Heart right ventricle (tissue), 16 donors: ENCODE measurements around the gene SETBP1. TPM values are rescaled to one million over a fixed set of nuclear protein-coding genes. Genes with fewer than 3 reads are reported as not detected.

Source experiments
- ATAC-seq, 8 donors: fragments of 200-7000 bp; cut with Tn5 transposase; one replicate each; pipeline ENCODE4 v1.9.1; 2020; ENCODE audit warnings: mild to moderate bottlenecking in 8 of 8, moderate library complexity in 8 of 8, moderate number of reproducible peaks in 1 of 8
- DNase-seq, 2 donors: peaks; one replicate each; pipeline ENCODE4 v3.0.0-alpha.2; 2020
- H3K27ac ChIP-seq, 10 donors: fragments of 200-600 bp; sonication (generic) in 2 of 10; one replicate each; pipeline versions ENCODE4 v1.5.0 to v1.8.0; 2020 to 2022; ENCODE audit warnings: mild to moderate bottlenecking in 3 of 10
- H3K27me3 ChIP-seq, 7 donors: fragments of 200-600 bp; one replicate each; pipeline ENCODE4 v1.8.0; 2021 to 2022; ENCODE audit warnings: mild to moderate bottlenecking in 2 of 7
- H3K36me3 ChIP-seq, 9 donors: fragments of 200-600 bp; sonication (generic) in 1 of 9; one replicate each; pipeline versions ENCODE4 v1.5.0 to v1.8.0; 2020 to 2022; ENCODE audit warnings: mild to moderate bottlenecking in 2 of 9
- H3K4me1 ChIP-seq, 9 donors: fragments of 200-600 bp; sonication (generic) in 1 of 9; one replicate each; pipeline versions ENCODE4 v1.5.0 to v1.8.0; 2020 to 2022; ENCODE audit warnings: mild to moderate bottlenecking in 4 of 9
- H3K4me3 ChIP-seq, 10 donors: fragments of 200-600 bp; sonication (generic) in 2 of 10; one replicate each; pipeline versions ENCODE4 v1.5.0 to v1.8.0; 2020 to 2022; ENCODE audit warnings: mild to moderate bottlenecking in 7 of 10, moderate library complexity in 2 of 10
- H3K9me3 ChIP-seq, 11 donors: fragments of 200-600 bp in 10 of 11; sonication (generic) in 2 of 11; one replicate each; pipeline versions ENCODE4 v1.5.0 to v1.8.0; 2013 to 2022; ENCODE audit warnings: mild to moderate bottlenecking in 2 of 11, control low read depth in 1 of 11, moderate library complexity in 1 of 11
- WGBS, 2 donors: extraction: QIAGEN DNeasy Blood & Tissue Kit; methylation state at CpG; one replicate each; pipeline ENCODE4 v1.1.7; 2013; ENCODE audit warnings: inconsistent platforms in 1 of 2; 5-methylcytosine and 5-hydroxymethylcytosine counted together
- intact Hi-C, 10 donors: fragments of 100-400 bp; cut with DNase I; formaldehyde crosslinking; loops; one replicate each; pipeline versions ENCODE4 v1.11.1 to v1.14.2; 2022
- polyA plus RNA-seq, 2 donors: library from polyadenylated mRNA; stranded (reverse); fragments of 200-250 nt; gene quantifications; one replicate each; pipeline ENCODE4 v1.2.3, GENCODE V29; 2013
- total RNA-seq, 10 donors: library from RNA; stranded (reverse); fragmentation: NEBNext Ultra II Directional in 3 of 10; extraction: Animal tissue kit (Norgen Biotek cat#: 25700) in 3 of 10; gene quantifications; one replicate each; pipeline versions ENCODE4 v1.2.1 to v1.2.4, GENCODE V29; 2021 to 2023
- TF ChIP-seq, protein P1 (sequence below), 9 donors: fragments of 200-600 bp; sonication (generic) in 2 of 9; IDR thresholded peaks; one replicate each; pipeline versions ENCODE4 v1.5.0 to v1.8.0; 2021 to 2022; ENCODE audit warnings: antibody characterized with exemption in 9 of 9, mild to moderate bottlenecking in 5 of 9, moderate library complexity in 1 of 9
- donor health status: Arrhythmogenic right ventricular cardiomyopathy.
- donor health status: ischemic (EF 13 %, LVEDD 7.1; RV severe dilation, severe dysfunction).
- donor health status: healthy with polysubstance abuse.
- donor health status: DM: no; HTN: yes; CAD: no.
- donor health status: DM: no; HTN: no; CAD: no.
- donor health status: ischemic (EF 25% LVEDD 6.9; RV normal size, moderate dysfunction).
- donor health status: ischemic (EF 25% LVEDD 5.7; RV mildly dilated, moderate dysfunction).
- donor health status: healthy.
- donor health status: DM: yes; HTN: yes; CAD: no.
- donor health status: Ischemic cardiomyopathy.
- donor health status: ischemic (EF 35%, LVEDD 5.7; RV mildly dilated, moderate dysfunction).
- donor health status: nonischemic (EF 11% LVEDD 7.7; RV severe dilation, severe dysfunction).
- donor health status: DM: yes; HTN: yes; CAD: no.
- donor health status: PGD.
- donor health status: ischemic (EF 29% LVEDD 5.4; RV normal size, mild dysfunction).
- donor health status: nonischemic (EF 23%, LVEDD 6.1; RV moderate dilation, normal function).

SETBP1 gene
- total and polyA plus RNA-seq, 12 donors, result 0.71 to 12.2 (median 6.1) TPM

DNA sequence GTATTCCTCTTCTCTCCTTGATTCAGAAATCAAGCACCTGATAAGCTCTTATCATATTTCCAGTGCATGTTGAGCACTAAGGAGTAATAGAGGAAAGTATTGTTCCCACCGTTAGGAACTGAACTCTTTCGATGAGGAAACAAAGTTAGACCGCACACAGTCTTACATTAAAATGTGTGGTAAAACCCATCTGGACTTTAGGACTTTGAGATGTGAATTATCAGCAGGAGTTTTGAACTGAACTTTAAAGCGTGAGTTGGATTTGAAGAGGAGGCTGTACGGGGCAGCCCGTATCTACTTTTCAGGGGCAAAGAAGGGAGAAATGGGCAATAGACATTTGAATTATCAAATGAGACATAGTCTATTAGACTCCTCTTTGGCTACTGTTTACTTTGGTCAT is 134.4 kb downstream of the SETBP1 start:
- Histone ChIP-seq H3K9me3 (no peaks in the 10 kb centered on the region), H3K4me3 (no peak overlapping the region), H3K27ac (no peak overlapping the region), H3K36me3 (no peaks in the 10 kb centered on the region), H3K4me1 (peaks cover 0 to 18% (median 0%) of the 10 kb centered on the region in 9 donors), H3K27me3 (no peaks in the 10 kb centered on the region)
- no peak for DNase-seq
- WGBS, 2 donors, result 95 to 97% methylated on average over 6 of the region's 6 CpGs
- TF ChIP-seq, protein P1, sequence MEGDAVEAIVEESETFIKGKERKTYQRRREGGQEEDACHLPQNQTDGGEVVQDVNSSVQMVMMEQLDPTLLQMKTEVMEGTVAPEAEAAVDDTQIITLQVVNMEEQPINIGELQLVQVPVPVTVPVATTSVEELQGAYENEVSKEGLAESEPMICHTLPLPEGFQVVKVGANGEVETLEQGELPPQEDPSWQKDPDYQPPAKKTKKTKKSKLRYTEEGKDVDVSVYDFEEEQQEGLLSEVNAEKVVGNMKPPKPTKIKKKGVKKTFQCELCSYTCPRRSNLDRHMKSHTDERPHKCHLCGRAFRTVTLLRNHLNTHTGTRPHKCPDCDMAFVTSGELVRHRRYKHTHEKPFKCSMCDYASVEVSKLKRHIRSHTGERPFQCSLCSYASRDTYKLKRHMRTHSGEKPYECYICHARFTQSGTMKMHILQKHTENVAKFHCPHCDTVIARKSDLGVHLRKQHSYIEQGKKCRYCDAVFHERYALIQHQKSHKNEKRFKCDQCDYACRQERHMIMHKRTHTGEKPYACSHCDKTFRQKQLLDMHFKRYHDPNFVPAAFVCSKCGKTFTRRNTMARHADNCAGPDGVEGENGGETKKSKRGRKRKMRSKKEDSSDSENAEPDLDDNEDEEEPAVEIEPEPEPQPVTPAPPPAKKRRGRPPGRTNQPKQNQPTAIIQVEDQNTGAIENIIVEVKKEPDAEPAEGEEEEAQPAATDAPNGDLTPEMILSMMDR (IDR thresholded peaks at IDR 0.05), result no peak
- intact Hi-C loops, result no loop called here
- ATAC-seq, result no peak

DNA sequence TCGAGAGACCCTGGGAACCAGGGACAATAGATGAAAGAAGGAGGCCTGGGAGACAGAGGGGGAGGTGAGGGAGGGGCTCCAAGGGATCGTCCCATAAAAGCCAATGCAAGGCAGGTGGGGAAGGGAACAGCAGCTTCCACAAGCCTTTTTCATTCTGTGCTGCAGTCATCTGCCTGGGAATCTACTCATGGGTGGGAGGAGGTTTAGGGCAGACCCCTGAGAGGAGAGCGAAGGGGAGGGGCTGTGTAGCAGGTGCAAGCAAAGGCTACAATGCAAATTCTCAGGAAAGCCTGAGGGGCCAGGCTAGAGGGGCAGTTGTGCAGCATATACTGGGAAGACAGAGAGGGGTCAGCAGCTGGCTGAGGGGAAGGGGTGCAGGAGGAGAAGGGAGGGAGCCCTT is 135.4 kb downstream of the SETBP1 start:
- intact Hi-C loops, result no loop called here
- Histone ChIP-seq H3K27me3 (no peaks in the 10 kb centered on the region), H3K9me3 (no peaks in the 10 kb centered on the region), H3K4me1 (peaks cover 0 to 24% (median 0%) of the 10 kb centered on the region in 9 donors), H3K36me3 (no peaks in the 10 kb centered on the region), H3K27ac (no peak overlapping the region), H3K4me3 (no peak overlapping the region)
- ATAC-seq, result no peak
- 83 to 84% methylated on average over 3 of the region's 3 CpGs for WGBS, 2 donors
- no peak for DNase-seq
- TF ChIP-seq, protein P1 (IDR thresholded peaks at IDR 0.05), result no peak

- 94 to 97% methylated on average over 6 of the region's 6 CpGs for WGBS, 2 donors
- Histone ChIP-seq H3K27ac (no peak overlapping the region), H3K4me3 (no peak overlapping the region), H3K4me1 (peaks cover 0 to 22% (median 0%) of the 10 kb centered on the region in 9 donors), H3K27me3 (no peaks in the 10 kb centered on the region), H3K36me3 (no peaks in the 10 kb centered on the region), H3K9me3 (no peaks in the 10 kb centered on the region)
- TF ChIP-seq, protein P1 (IDR thresholded peaks at IDR 0.05), result no peak
- intact Hi-C loops, result no loop called here
- ATAC-seq, result no peak
- DNase-seq, result no peak
Measured at GRCh38 chr18:44816477-44816876, 135.8 kb downstream of the SETBP1 start.

- peaks cover 0 to 19% (median 0%) of the 10 kb centered on the region in 9 donors for H3K4me1 ChIP-seq
- TF ChIP-seq, protein P1 (IDR thresholded peaks at IDR 0.05), result no peak
- DNase-seq (no peak), ATAC-seq (no peak)
- no peak overlapping the region for H3K27ac ChIP-seq
- H3K4me3 ChIP-seq, result no peak overlapping the region
- WGBS, 2 donors, result 79 to 85% methylated on average over 10 of the region's 10 CpGs
- intact Hi-C loops, result no loop called here
- no peaks in the 10 kb centered on the region for H3K9me3 ChIP-seq
- no peaks in the 10 kb centered on the region for H3K36me3 ChIP-seq
- H3K27me3 ChIP-seq, result no peaks in the 10 kb centered on the region
Measured at GRCh38 chr18:44817831-44818473, 137.3 kb downstream of the SETBP1 start.
